Vagina (tissue), 2 donors: ENCODE data around the gene DCUN1D2. TPM values are rescaled to one million over a fixed set of nuclear protein-coding genes. Genes with fewer than 3 reads are reported as not detected.

Source experiments
- DNase-seq, 2 donors: peaks; one replicate each; pipeline ENCODE4 v3.0.0-alpha.2; 2017; ENCODE audit errors: extremely low spot score in 2 of 2
- H3K27ac ChIP-seq: fragments of 200-600 bp; sonication (generic); one replicate; pipeline ENCODE4 v1.5.1; 2019
- H3K27me3 ChIP-seq: fragments of 200-600 bp; sonication (generic); one replicate; pipeline ENCODE4 v1.5.1; 2019
- H3K36me3 ChIP-seq, 2 donors: fragments of 200-600 bp; sonication (generic); one replicate each; pipeline ENCODE4 v1.5.1; 2017 to 2019
- H3K4me1 ChIP-seq: fragments of 200-600 bp; sonication (generic); one replicate; pipeline ENCODE4 v1.5.1; 2019
- H3K4me3 ChIP-seq, 2 donors: fragments of 200-600 bp; sonication (generic); 1 replicate in 1 of 2; 2 replicates in 1 of 2; pipeline ENCODE4 v1.5.1; 2016 to 2019
- H3K9me3 ChIP-seq: fragments of 200-600 bp; sonication (generic); one replicate; pipeline ENCODE4 v1.5.1; 2019
- CTCF ChIP-seq, 3 experiments: fragments of 450-650 bp in 2 of 3; fragments of 200-600 bp in 1 of 3; sonication (generic) in 1 of 3; IDR thresholded peaks; one replicate each; pipeline ENCODE4 v1.5.1; 2017 to 2019; ENCODE audit warnings: antibody characterized with exemption in 3 of 3, mild to moderate bottlenecking in 2 of 3, moderate library complexity in 2 of 3
- POLR2A ChIP-seq, 2 donors: fragments of 450-650 bp; IDR thresholded peaks; one replicate each; pipeline ENCODE4 v1.6.1; 2017; ENCODE audit warnings: antibody characterized with exemption in 2 of 2, mild to moderate bottlenecking in 2 of 2, moderate library complexity in 2 of 2
- POLR2AphosphoS5 ChIP-seq, 2 donors: sonication (generic); formaldehyde crosslinking; IDR thresholded peaks; one replicate each; pipeline ENCODE4 v1.9.0; 2017; ENCODE audit warnings: antibody characterized with exemption in 2 of 2, mild to moderate bottlenecking in 2 of 2, low read depth in 1 of 2; ENCODE audit not compliant: insufficient read depth in 1 of 2
- intact Hi-C: fragments of 100-400 bp; cut with DNase I; formaldehyde crosslinking; loops from one replicate; pipeline ENCODE4 v1.15.1; 2023
- total RNA-seq: library from RNA; depleted of rRNA; stranded (reverse); fragments of >200 nt; gene quantifications from one replicate; pipeline ENCODE4 v1.2.3, GENCODE V29; 2016

DCUN1D2 gene
- total RNA-seq, 1 donor from 2014 or later: 13.3 TPM

GRCh38 chr13:113418722-113419049 is 71.8 kb downstream of the DCUN1D2 start:
- no peak for TF ChIP-seq POLR2AphosphoS5 (IDR thresholded peaks at IDR 0.05; ENCODE audit: insufficient read depth in 1 of 2, low read depth in 1 of 2)
- no peak for TF ChIP-seq CTCF (IDR thresholded peaks at IDR 0.05)
- no peak for TF ChIP-seq POLR2A (IDR thresholded peaks at IDR 0.05)
- H3K4me3 ChIP-seq: no peak overlapping the region
- no peak for DNase-seq
- H3K27me3 ChIP-seq: no peaks in the 10 kb centered on the region
- H3K36me3 ChIP-seq: no peaks in the 10 kb centered on the region
- H3K27ac ChIP-seq: no peak overlapping the region
- H3K9me3 ChIP-seq: no peaks in the 10 kb centered on the region
- intact Hi-C loops: no loop called here
- peaks cover 18% of the 10 kb centered on the region for H3K4me1 ChIP-seq

GRCh38 chr13:113417836-113418721 is 72.4 kb downstream of the DCUN1D2 start:
- Histone ChIP-seq H3K27ac (no peak overlapping the region), H3K9me3 (no peaks in the 10 kb centered on the region), H3K4me3 (no peak overlapping the region), H3K4me1 (peaks cover 18% of the 10 kb centered on the region), H3K36me3 (no peaks in the 10 kb centered on the region), H3K27me3 (no peaks in the 10 kb centered on the region)
- TF ChIP-seq CTCF (IDR thresholded peaks at IDR 0.05): no peak
- no peak for TF ChIP-seq POLR2AphosphoS5 (IDR thresholded peaks at IDR 0.05; ENCODE audit: insufficient read depth in 1 of 2, low read depth in 1 of 2)
- no peak for TF ChIP-seq POLR2A (IDR thresholded peaks at IDR 0.05)
- no peak for DNase-seq
- intact Hi-C loops: no loop called here

- TF ChIP-seq POLR2AphosphoS5 (IDR thresholded peaks at IDR 0.05; ENCODE audit: insufficient read depth in 1 of 2, low read depth in 1 of 2): no peak
- TF ChIP-seq CTCF (IDR thresholded peaks at IDR 0.05): no peak
- TF ChIP-seq POLR2A (IDR thresholded peaks at IDR 0.05): no peak
- no peak overlapping the region for H3K27ac ChIP-seq
- no peak overlapping the region for H3K4me3 ChIP-seq
- H3K36me3 ChIP-seq: no peaks in the 10 kb centered on the region
- no peaks in the 10 kb centered on the region for H3K9me3 ChIP-seq
- intact Hi-C loops: no loop called here
- DNase-seq: no peak
- no peaks in the 10 kb centered on the region for H3K27me3 ChIP-seq
- H3K4me1 ChIP-seq: peaks cover 13% of the 10 kb centered on the region
Measured at GRCh38 chr13:113417008-113417751, 73.3 kb downstream of the DCUN1D2 start.

GRCh38 chr13:113415825-113416224 is 74.7 kb downstream of the DCUN1D2 start:
- intact Hi-C loops: no loop called here
- no peak for TF ChIP-seq CTCF (IDR thresholded peaks at IDR 0.05)
- TF ChIP-seq POLR2AphosphoS5 (IDR thresholded peaks at IDR 0.05; ENCODE audit: insufficient read depth in 1 of 2, low read depth in 1 of 2): no peak
- TF ChIP-seq POLR2A (IDR thresholded peaks at IDR 0.05): no peak

More at GRCh38 chr13:113415825-113416224, 74.7 kb downstream of the DCUN1D2 start:
- H3K9me3 ChIP-seq: no peaks in the 10 kb centered on the region
- no peak overlapping the region for H3K27ac ChIP-seq
- DNase-seq: no peak
- H3K4me3 ChIP-seq: no peak overlapping the region
- no peaks in the 10 kb centered on the region for H3K36me3 ChIP-seq
- no peaks in the 10 kb centered on the region for H3K27me3 ChIP-seq
- H3K4me1 ChIP-seq: peaks cover 18% of the 10 kb centered on the region
